SU-DHL-6 (cell line): ENCODE measurements around the gene CLIC6.

Source experiments
- CTCF ChIP-seq: fragments of 200-600 bp; sonication (generic); IDR thresholded peaks from one replicate; pipeline ENCODE4 v1.5.1; 2017; ENCODE audit warnings: antibody characterized with exemption, mild to moderate bottlenecking, low read length, moderate library complexity; ENCODE audit not compliant: insufficient read depth, poor library complexity, severe bottlenecking
- EZH2phosphoT487 ChIP-seq: fragments of 200-600 bp; sonication (generic), shearing (Covaris generic); conservative IDR thresholded peaks from 2 replicates; pipeline ENCODE4 v1.6.1; 2018; ENCODE audit warnings: mild to moderate bottlenecking, antibody characterized with exemption, low read length, moderate library complexity, mixed read lengths

- TF ChIP-seq CTCF (no peak), EZH2phosphoT487 (no peak)
These were observed 15.3 kb upstream of the CLIC6 start for GRCh38 chr21:34653522-34653921.
